Progenitor cell of endocrine pancreas (in vitro differentiated cells): ENCODE results near the gene TOM1L2. TPM values are rescaled to one million over a fixed set of nuclear protein-coding genes. Genes with fewer than 3 reads are reported as not detected.

Source experiments
- DNase-seq: peaks from one replicate; pipeline ENCODE4 v3.0.0; 2021; ENCODE audit warnings: low spot score; ENCODE audit not compliant: unreplicated experiment
- H3K27ac Mint-ChIP-seq: 2 replicates; pipeline ENCODE4 v1.8.0; 2021; ENCODE audit warnings: mild to moderate bottlenecking, moderate library complexity, mixed read lengths
- H3K27me3 Mint-ChIP-seq: 2 replicates; pipeline ENCODE4 v1.8.0; 2021; ENCODE audit warnings: mixed read lengths
- H3K36me3 Mint-ChIP-seq: 2 replicates; pipeline ENCODE4 v1.8.0; 2022; ENCODE audit warnings: mixed read lengths; ENCODE audit not compliant: insufficient read depth
- H3K4me1 Mint-ChIP-seq: 2 replicates; pipeline ENCODE4 v1.8.0; 2021; ENCODE audit warnings: low read depth, mixed read lengths
- H3K4me3 Mint-ChIP-seq: 2 replicates; pipeline ENCODE4 v1.8.0; 2021; ENCODE audit warnings: low read depth, mild to moderate bottlenecking, moderate library complexity, mixed read lengths
- H3K9me3 Mint-ChIP-seq: 2 replicates; pipeline ENCODE4 v1.8.0; 2021; ENCODE audit warnings: low read depth, mixed read lengths
- CTCF ChIP-seq: fragments of 200-600 bp; sonication (generic); IDR thresholded peaks from one replicate; pipeline ENCODE4 v1.5.0; 2021; ENCODE audit warnings: antibody characterized with exemption, mild to moderate bottlenecking; ENCODE audit not compliant: unreplicated experiment
- total RNA-seq: library from RNA; stranded (reverse); gene quantifications from 2 replicates; pipeline ENCODE4 v1.2.1, GENCODE V29; 2021

TOM1L2 gene
- total RNA-seq, 1 donor from 2014 or later, result 29.4 TPM

GRCh38 chr17:17853811-17854447 is 118.3 kb downstream of the TOM1L2 start:
- Mint-ChIP-seq H3K9me3 (no peaks in the 10 kb centered on the region), H3K4me1 (peaks cover 3% of the 10 kb centered on the region), H3K36me3 (no peaks in the 10 kb centered on the region), H3K4me3 (no peak overlapping the region), H3K27ac (no peak overlapping the region), H3K27me3 (no peaks in the 10 kb centered on the region)
- no peak for TF ChIP-seq CTCF
- DNase-seq, result no peak

DNA sequence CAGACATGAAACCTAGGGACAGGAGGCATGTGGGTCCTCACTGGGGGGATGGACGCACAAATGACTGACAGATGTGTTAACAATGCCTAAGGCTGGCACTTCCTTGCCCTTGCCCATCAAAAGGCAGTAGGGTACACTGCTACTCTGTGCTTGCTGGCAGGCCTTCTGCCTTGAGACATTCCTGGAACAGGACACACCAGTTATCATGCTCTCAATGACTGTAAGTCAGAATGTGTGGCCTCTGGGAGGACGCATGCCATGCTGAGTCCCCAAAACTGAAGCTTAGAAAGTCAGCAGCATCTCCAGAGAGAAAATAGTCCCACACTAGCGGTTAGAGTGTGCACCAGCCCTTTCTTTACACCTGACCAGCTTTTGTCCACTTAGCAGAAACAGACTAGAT is 119.3 kb downstream of the TOM1L2 start:
- no peak overlapping the region for H3K27ac Mint-ChIP-seq

GRCh38 chr17:17851103-17852002 is 120.8 kb downstream of the TOM1L2 start:
- no peak for TF ChIP-seq CTCF
- Mint-ChIP-seq H3K27ac (peak overlapping the region; percentile 33), H3K4me1 (peaks cover 7% of the 10 kb centered on the region)

More for the DNA sequence above, 119.3 kb downstream of the TOM1L2 start:
- H3K36me3 Mint-ChIP-seq, result no peaks in the 10 kb centered on the region
- H3K4me3 Mint-ChIP-seq, result no peak overlapping the region
- H3K4me1 Mint-ChIP-seq, result peaks cover 3% of the 10 kb centered on the region
- H3K27me3 Mint-ChIP-seq, result no peaks in the 10 kb centered on the region
- DNase-seq, result no peak
- no peak for TF ChIP-seq CTCF
- no peaks in the 10 kb centered on the region for H3K9me3 Mint-ChIP-seq

DNA sequence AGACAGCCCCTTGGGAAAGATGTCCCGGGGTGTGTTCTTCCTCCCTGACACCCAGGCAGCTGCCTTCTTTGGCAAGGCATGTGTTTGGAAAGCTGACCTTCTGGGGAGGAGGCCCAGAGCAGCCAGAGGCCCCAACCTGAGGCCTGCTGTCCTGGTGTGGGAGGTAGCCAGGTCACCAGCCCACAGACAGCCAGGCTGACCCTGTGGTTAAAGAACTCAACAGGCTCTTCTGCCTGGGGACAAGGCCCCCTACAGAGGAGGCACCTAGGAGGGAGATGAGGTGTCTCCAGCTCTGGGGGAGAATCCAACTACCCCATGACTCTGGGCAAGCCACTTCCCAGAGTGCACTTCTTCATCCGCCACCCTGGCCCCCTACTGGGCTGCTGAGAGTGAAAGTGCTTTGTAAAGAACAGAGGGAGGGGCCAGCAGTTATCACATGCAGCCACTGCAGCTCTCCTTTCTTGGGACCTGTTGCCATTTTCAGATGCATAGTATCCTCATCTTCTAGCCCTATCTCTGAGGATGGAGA is 122.3 kb downstream of the TOM1L2 start:
- H3K36me3 Mint-ChIP-seq, result no peaks in the 10 kb centered on the region
- DNase-seq, result no peak
- H3K4me3 Mint-ChIP-seq, result no peak overlapping the region
- H3K27ac Mint-ChIP-seq, result no peak overlapping the region
- no peaks in the 10 kb centered on the region for H3K27me3 Mint-ChIP-seq
- no peaks in the 10 kb centered on the region for H3K9me3 Mint-ChIP-seq
- peak; percentile 17 for TF ChIP-seq CTCF
- peaks cover 7% of the 10 kb centered on the region for H3K4me1 Mint-ChIP-seq

More at GRCh38 chr17:17851103-17852002, 120.8 kb downstream of the TOM1L2 start:
- no peak for DNase-seq
- H3K27me3 Mint-ChIP-seq, result no peaks in the 10 kb centered on the region
- H3K9me3 Mint-ChIP-seq, result no peaks in the 10 kb centered on the region
- H3K4me3 Mint-ChIP-seq, result no peak overlapping the region
- no peaks in the 10 kb centered on the region for H3K36me3 Mint-ChIP-seq

- TF ChIP-seq CTCF, result no peak
- peaks cover 7% of the 10 kb centered on the region for H3K4me1 Mint-ChIP-seq
Measured at GRCh38 chr17:17849147-17849820, 122.9 kb downstream of the TOM1L2 start.

More at GRCh38 chr17:17849147-17849820, 122.9 kb downstream of the TOM1L2 start:
- no peak for DNase-seq
- no peaks in the 10 kb centered on the region for H3K9me3 Mint-ChIP-seq
- H3K27me3 Mint-ChIP-seq, result no peaks in the 10 kb centered on the region
- no peak overlapping the region for H3K27ac Mint-ChIP-seq
- H3K36me3 Mint-ChIP-seq, result no peaks in the 10 kb centered on the region
- H3K4me3 Mint-ChIP-seq, result no peak overlapping the region
